AG10803 (cell line): ENCODE results near the gene RAB9A.

Experiments used
- DNase-seq: peaks from one replicate; pipeline ENCODE4 v3.0.0; 2010; ENCODE audit warnings: low read depth
- H3K4me3 ChIP-seq: 2 replicates; pipeline ENCODE4 v1.5.1; 2011; ENCODE audit warnings: mild to moderate bottlenecking, low read length, control low read depth
- TF ChIP-seq, protein P1 (sequence below): conservative IDR thresholded peaks from 2 replicates; pipeline ENCODE4 v1.5.1; 2011; ENCODE audit warnings: mild to moderate bottlenecking, low read length, control low read depth, inconsistent platforms

RAB9A gene

DNA sequence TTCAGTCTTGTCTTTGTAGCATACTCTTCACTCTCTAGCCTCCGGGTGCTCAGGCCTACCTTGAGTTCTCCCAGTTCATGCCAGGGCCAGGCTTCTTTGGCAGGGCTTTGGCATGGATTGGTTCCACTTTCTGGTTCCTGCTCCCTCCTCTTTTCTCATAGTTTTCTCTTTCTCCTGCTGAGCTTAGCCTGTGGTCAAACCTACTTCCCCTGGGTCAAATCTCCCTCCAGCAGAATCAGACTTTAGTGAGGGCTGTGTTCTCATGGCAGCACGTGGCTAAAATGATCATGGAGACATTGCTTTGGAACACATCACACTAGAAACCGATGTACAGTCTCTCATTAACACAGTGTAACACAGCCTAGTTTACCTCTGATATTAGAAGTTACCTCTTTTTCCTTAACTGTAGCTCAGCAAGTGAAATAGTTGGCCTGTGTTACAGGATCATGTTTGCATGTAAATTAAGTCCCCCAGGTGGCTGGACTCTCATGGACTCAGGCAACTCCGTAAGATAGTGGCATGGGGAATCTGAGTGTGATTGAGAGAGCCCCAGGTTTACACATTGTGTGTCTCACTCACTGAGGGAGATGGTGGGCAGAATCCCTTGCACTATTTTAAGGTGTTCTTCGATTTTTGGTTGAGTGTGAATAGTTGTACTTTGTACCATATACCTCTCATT is 13.3 kb downstream of the RAB9A start:
- DNase-seq: no peak
- TF ChIP-seq, protein P1, sequence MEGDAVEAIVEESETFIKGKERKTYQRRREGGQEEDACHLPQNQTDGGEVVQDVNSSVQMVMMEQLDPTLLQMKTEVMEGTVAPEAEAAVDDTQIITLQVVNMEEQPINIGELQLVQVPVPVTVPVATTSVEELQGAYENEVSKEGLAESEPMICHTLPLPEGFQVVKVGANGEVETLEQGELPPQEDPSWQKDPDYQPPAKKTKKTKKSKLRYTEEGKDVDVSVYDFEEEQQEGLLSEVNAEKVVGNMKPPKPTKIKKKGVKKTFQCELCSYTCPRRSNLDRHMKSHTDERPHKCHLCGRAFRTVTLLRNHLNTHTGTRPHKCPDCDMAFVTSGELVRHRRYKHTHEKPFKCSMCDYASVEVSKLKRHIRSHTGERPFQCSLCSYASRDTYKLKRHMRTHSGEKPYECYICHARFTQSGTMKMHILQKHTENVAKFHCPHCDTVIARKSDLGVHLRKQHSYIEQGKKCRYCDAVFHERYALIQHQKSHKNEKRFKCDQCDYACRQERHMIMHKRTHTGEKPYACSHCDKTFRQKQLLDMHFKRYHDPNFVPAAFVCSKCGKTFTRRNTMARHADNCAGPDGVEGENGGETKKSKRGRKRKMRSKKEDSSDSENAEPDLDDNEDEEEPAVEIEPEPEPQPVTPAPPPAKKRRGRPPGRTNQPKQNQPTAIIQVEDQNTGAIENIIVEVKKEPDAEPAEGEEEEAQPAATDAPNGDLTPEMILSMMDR: no peak
- no peak overlapping the region for H3K4me3 ChIP-seq

DNA sequence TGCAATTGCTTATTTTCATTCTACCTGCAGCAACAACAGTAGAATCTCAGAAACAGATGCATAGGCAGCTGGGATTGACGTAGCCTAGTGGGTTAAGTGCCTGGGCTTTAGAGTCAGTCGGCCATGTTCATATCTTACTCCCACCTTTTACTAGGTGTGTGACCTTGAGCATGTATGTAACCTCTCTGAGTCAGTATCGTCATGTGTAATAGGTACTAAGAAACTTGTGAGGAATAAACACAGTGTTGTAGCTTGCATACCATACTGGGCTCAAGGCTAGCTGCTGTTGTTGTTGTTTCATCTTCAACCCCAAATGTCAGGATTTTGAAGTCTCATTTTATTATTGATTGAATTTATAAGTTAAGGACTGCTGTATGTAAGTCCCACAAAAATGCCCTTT is 14.2 kb downstream of the RAB9A start:
- no peak overlapping the region for H3K4me3 ChIP-seq
- no peak for DNase-seq
- TF ChIP-seq, protein P1: no peak

DNA sequence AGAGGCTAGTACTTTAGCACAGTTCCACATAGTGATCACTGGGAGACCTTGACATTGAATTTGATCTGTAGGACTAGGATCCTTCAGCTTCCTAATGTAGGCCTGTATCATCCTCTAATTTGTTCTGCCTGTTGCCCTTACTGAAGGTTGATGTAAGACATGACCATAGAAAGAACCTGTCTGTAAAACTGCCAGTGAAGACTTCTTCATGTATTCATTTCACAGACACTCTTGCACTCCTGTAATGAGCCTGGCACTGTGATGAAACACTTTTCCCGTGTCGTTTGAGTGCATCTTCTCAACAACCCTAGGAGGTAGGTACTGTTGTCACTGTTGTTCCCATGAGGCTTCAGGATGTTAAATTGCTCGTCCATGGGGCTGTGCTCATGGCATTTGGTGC is 14.7 kb downstream of the RAB9A start:
- no peak overlapping the region for H3K4me3 ChIP-seq
- TF ChIP-seq, protein P1: no peak
- no peak for DNase-seq

DNA sequence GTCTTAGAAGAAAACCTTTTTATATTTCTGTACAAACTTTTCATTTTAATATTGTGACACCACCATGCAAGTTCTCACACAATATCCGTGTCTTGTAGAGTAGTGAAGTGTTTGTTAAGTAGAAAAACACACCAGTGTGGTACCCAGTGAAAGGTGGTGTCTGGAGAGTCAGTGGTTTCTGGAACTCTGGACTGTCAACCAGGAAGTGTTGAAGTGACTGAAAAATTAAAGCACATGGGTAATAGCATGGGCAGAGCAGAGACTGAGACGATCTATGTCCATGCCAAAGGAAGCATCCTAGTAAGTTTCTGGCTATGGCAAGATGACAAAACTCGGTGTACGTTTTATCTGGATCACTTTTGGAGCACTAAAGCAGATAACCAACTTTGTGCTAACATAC is 22.2 kb downstream of the RAB9A start:
- TF ChIP-seq, protein P1: no peak
- no peak overlapping the region for H3K4me3 ChIP-seq
- no peak for DNase-seq

DNA sequence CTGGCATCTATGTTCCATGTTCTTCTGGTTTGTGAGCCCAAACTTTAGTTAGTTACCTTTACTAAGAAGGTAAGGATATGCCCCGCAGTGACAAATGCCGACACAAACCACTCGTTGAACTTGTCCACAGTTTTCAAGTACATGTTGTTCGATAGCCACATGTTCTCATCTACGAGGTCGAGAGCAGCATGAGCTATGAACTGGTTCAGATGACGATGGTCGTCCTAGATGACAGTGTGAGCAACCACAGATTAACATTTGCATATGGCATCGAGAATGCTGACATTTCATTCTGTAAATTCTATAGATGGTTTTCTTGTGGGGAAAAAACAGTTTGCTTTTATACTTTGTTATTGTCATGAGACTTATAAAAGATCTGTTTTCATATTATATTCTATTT is 27.5 kb downstream of the RAB9A start:
- TF ChIP-seq, protein P1: no peak
- no peak for DNase-seq
- H3K4me3 ChIP-seq: no peak overlapping the region

DNA sequence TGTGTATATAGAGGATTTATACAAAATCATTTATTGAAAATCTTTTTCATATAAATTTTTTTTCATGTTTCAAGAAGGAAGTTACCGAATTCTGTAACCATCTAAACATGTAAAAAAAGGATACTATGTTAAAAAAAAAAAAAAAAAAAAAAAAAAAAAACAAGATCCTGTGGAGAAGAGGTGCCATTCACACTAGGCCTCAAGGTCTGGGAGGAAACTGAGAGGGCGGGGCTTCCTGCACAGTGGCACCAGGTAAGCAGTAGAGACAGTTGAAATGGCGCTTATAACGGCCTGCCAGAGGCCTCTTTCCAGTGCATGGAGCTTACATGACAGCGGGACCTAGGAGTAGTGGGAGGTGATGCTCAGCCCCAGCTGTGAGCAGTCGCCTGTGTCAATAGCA is 28.0 kb downstream of the RAB9A start:
- DNase-seq: no peak
- TF ChIP-seq, protein P1: no peak
- no peak overlapping the region for H3K4me3 ChIP-seq

DNA sequence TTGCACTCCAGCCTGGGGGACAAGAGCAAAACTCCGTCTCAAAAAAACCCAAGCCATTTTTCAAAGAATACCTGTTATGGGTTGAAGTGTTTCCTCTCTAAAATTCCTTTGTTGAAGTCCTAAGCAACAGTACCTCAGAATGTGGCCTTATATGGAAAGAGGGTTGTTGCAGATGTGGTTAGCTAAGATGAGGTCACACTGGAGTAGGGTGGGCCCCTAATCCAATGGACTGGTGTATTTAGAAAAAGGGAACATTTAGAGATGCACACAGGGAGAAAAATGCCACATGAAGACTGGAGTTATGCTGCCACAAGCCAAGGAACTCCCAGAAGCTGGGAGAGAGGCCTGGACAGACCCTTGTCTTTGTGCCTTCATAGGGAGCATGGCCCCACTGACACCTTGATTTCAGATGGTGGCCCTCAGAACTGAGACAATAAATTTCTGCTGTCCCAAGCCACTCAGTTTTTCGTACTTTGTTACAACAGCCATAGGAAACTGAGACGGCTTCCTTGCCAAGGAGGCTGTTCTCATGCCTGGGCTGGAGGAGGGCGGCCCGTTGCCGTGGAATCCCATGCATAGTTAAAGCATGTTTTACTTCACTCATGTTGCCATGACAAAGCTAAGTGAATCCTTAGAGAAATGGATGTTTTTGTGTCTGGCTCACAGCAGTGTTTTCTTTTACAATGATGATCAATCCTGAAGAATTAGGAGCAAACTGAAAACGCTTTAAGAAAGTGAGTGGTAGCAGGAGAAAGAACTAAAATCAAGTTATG is 29.0 kb downstream of the RAB9A start:
- TF ChIP-seq, protein P1: no peak
- no peak overlapping the region for H3K4me3 ChIP-seq
- DNase-seq: peak; percentile 78
